ENCODE measurements around the gene NDUFAF5. TPM values are rescaled to one million over a fixed set of nuclear protein-coding genes. Genes with fewer than 3 reads are reported as not detected.

The NDUFAF5 gene
- total RNA-seq, 1 experiment from 2014 or later = 31.8 TPM

DNA sequence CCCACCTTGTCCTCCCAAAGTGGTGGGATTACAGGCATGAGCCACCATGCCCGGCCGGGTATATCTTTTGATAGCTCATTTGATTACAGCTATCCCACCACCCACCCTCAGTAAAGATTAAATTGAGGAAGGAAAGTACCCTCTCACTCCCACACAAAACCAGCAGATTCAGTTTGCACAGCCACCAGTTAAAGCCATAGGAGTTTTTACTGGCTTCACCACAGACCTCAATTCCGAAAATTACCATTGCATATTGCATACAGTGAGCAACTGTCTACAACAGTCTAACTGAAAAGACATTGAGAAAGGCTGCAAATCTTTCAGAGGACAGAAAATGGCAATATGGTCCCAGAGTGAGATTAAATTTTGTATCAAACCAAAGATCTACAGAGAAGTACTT, 35.0 kb upstream of the NDUFAF5 start:
- no peaks in the 10 kb centered on the region for H3K9me3 Mint-ChIP-seq
- no peak overlapping the region for H3K4me3 Mint-ChIP-seq
- ATAC-seq (no peak), DNase-seq (ENCODE audit: low spot score) (no peak)
- CTCF ChIA-PET = interaction anchor here (1.4 kb wide), 1 partner anchor 22 kb away, joined by 4 read pairs; no protein-coding TSS in a partner anchor
- H3K27ac Mint-ChIP-seq = no peak overlapping the region
- no peaks in the 10 kb centered on the region for H3K4me1 Mint-ChIP-seq
- POLR2A ChIA-PET = no interaction called here
- peaks cover 12% of the 10 kb centered on the region for H3K36me3 Mint-ChIP-seq
- H3K27me3 Mint-ChIP-seq (ENCODE audit: low read depth) = no peaks in the 10 kb centered on the region
- TF ChIP-seq PRRX2 (CRISPR knock-in tag; IDR thresholded peaks at IDR 0.05) (no peak), ZNF281 (CRISPR knock-in tag; IDR thresholded peaks at IDR 0.05) (no peak), TEAD4 (CRISPR knock-in tag; IDR thresholded peaks at IDR 0.05) (no peak), EMX1 (CRISPR knock-in tag; IDR thresholded peaks at IDR 0.05) (no peak), FOXP1 (CRISPR knock-in tag; IDR thresholded peaks at IDR 0.05; ENCODE audit: borderline replicate concordance) (no peak), CREM (CRISPR knock-in tag; IDR thresholded peaks at IDR 0.05) (no peak), JUN (CRISPR knock-in tag; IDR thresholded peaks at IDR 0.05) (no peak), NR2C2 (CRISPR knock-in tag; IDR thresholded peaks at IDR 0.05) (no peak), NFYB (CRISPR knock-in tag; conservative IDR thresholded peaks at IDR 0.05; ENCODE audit: low read depth) (no peak), MXD4 (CRISPR knock-in tag; IDR thresholded peaks at IDR 0.05; ENCODE audit: borderline replicate concordance) (no peak), AR (CRISPR knock-in tag; IDR thresholded peaks at IDR 0.05) (no peak), ZNF263 (CRISPR knock-in tag; IDR thresholded peaks at IDR 0.05; ENCODE audit: low read depth) (no peak), RORB (CRISPR knock-in tag; IDR thresholded peaks at IDR 0.05) (no peak), OVOL2 (CRISPR knock-in tag; IDR thresholded peaks at IDR 0.05; ENCODE audit: borderline replicate concordance) (no peak)
- TF ChIP-seq, protein P1, sequence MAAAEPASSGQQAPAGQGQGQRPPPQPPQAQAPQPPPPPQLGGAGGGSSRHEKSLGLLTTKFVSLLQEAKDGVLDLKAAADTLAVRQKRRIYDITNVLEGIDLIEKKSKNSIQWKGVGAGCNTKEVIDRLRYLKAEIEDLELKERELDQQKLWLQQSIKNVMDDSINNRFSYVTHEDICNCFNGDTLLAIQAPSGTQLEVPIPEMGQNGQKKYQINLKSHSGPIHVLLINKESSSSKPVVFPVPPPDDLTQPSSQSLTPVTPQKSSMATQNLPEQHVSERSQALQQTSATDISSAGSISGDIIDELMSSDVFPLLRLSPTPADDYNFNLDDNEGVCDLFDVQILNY (CRISPR knock-in tag; IDR thresholded peaks at IDR 0.05) = no peak
- TF ChIP-seq, protein P2, sequence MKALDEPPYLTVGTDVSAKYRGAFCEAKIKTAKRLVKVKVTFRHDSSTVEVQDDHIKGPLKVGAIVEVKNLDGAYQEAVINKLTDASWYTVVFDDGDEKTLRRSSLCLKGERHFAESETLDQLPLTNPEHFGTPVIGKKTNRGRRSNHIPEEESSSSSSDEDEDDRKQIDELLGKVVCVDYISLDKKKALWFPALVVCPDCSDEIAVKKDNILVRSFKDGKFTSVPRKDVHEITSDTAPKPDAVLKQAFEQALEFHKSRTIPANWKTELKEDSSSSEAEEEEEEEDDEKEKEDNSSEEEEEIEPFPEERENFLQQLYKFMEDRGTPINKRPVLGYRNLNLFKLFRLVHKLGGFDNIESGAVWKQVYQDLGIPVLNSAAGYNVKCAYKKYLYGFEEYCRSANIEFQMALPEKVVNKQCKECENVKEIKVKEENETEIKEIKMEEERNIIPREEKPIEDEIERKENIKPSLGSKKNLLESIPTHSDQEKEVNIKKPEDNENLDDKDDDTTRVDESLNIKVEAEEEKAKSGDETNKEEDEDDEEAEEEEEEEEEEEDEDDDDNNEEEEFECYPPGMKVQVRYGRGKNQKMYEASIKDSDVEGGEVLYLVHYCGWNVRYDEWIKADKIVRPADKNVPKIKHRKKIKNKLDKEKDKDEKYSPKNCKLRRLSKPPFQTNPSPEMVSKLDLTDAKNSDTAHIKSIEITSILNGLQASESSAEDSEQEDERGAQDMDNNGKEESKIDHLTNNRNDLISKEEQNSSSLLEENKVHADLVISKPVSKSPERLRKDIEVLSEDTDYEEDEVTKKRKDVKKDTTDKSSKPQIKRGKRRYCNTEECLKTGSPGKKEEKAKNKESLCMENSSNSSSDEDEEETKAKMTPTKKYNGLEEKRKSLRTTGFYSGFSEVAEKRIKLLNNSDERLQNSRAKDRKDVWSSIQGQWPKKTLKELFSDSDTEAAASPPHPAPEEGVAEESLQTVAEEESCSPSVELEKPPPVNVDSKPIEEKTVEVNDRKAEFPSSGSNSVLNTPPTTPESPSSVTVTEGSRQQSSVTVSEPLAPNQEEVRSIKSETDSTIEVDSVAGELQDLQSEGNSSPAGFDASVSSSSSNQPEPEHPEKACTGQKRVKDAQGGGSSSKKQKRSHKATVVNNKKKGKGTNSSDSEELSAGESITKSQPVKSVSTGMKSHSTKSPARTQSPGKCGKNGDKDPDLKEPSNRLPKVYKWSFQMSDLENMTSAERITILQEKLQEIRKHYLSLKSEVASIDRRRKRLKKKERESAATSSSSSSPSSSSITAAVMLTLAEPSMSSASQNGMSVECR (CRISPR knock-in tag; IDR thresholded peaks at IDR 0.05; ENCODE audit: borderline replicate concordance) = no peak
- TF ChIP-seq, protein P3, sequence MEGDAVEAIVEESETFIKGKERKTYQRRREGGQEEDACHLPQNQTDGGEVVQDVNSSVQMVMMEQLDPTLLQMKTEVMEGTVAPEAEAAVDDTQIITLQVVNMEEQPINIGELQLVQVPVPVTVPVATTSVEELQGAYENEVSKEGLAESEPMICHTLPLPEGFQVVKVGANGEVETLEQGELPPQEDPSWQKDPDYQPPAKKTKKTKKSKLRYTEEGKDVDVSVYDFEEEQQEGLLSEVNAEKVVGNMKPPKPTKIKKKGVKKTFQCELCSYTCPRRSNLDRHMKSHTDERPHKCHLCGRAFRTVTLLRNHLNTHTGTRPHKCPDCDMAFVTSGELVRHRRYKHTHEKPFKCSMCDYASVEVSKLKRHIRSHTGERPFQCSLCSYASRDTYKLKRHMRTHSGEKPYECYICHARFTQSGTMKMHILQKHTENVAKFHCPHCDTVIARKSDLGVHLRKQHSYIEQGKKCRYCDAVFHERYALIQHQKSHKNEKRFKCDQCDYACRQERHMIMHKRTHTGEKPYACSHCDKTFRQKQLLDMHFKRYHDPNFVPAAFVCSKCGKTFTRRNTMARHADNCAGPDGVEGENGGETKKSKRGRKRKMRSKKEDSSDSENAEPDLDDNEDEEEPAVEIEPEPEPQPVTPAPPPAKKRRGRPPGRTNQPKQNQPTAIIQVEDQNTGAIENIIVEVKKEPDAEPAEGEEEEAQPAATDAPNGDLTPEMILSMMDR (IDR thresholded peaks at IDR 0.05) = no peak
- TF ChIP-seq, protein P4, sequence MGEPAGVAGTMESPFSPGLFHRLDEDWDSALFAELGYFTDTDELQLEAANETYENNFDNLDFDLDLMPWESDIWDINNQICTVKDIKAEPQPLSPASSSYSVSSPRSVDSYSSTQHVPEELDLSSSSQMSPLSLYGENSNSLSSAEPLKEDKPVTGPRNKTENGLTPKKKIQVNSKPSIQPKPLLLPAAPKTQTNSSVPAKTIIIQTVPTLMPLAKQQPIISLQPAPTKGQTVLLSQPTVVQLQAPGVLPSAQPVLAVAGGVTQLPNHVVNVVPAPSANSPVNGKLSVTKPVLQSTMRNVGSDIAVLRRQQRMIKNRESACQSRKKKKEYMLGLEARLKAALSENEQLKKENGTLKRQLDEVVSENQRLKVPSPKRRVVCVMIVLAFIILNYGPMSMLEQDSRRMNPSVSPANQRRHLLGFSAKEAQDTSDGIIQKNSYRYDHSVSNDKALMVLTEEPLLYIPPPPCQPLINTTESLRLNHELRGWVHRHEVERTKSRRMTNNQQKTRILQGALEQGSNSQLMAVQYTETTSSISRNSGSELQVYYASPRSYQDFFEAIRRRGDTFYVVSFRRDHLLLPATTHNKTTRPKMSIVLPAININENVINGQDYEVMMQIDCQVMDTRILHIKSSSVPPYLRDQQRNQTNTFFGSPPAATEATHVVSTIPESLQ (CRISPR knock-in tag; IDR thresholded peaks at IDR 0.05) = no peak
- TF ChIP-seq, protein P5, sequence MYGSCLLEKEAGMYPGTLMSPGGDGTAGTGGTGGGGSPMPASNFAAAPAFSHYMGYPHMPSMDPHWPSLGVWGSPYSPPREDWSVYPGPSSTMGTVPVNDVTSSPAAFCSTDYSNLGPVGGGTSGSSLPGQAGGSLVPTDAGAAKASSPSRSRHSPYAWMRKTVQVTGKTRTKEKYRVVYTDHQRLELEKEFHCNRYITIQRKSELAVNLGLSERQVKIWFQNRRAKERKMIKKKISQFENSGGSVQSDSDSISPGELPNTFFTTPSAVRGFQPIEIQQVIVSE (CRISPR knock-in tag; IDR thresholded peaks at IDR 0.05; ENCODE audit: borderline replicate concordance) = no peak
